WTC11 (cell line): ENCODE measurements around the gene FMNL2. TPM values are rescaled to one million over a fixed set of nuclear protein-coding genes. Genes with fewer than 3 reads are reported as not detected.

Experiments used
- ATAC-seq: fragments of 200-7000 bp; cut with Tn5 transposase; 2 replicates; pipeline ENCODE4 v1.10.0; 2021; ENCODE audit warnings: mild to moderate bottlenecking, moderate library complexity
- CTCF ChIA-PET: fragments of 300-600 bp; sonication (Branson Sonifier 250); formaldehyde crosslinking; loops from one replicate; lab custom pipeline; 2021; ENCODE audit warnings: antibody characterized with exemption; lab: Charles Lee
- POLR2A ChIA-PET: fragments of 350-600 bp; sonication (Branson Sonifier 250); formaldehyde crosslinking; loops from one replicate; lab custom pipeline; 2021; ENCODE audit warnings: antibody characterized with exemption; lab: Charles Lee
- DNase-seq: peaks from one replicate; pipeline ENCODE4 v3.0.0; 2021; ENCODE audit warnings: low spot score
- H3K27ac Mint-ChIP-seq: 2 replicates; pipeline ENCODE4 v1.8.0; 2021; ENCODE audit warnings: mixed read lengths
- H3K27me3 Mint-ChIP-seq: 2 replicates; pipeline ENCODE4 v1.8.0; 2021; ENCODE audit warnings: low read depth, mild to moderate bottlenecking, moderate library complexity, mixed read lengths
- H3K36me3 Mint-ChIP-seq: 2 replicates; pipeline ENCODE4 v1.8.0; 2021; ENCODE audit warnings: mixed read lengths
- H3K4me1 Mint-ChIP-seq: 2 replicates; pipeline ENCODE4 v1.8.0; 2022; ENCODE audit warnings: mixed read lengths
- H3K4me3 Mint-ChIP-seq: 2 replicates; pipeline ENCODE4 v1.8.0; 2021; ENCODE audit warnings: mild to moderate bottlenecking, moderate library complexity, mixed read lengths
- H3K9me3 Mint-ChIP-seq: 2 replicates; pipeline ENCODE4 v1.8.0; 2021; ENCODE audit warnings: mixed read lengths
- ATF3 ChIP-seq: sonication (generic); formaldehyde crosslinking; conservative IDR thresholded peaks from 2 replicates; pipeline ENCODE4 v1.8.1; 2022; ENCODE audit warnings: mild to moderate bottlenecking, missing genetic modification reagents
- E2F4 ChIP-seq: sonication (generic); formaldehyde crosslinking; IDR thresholded peaks from 2 replicates; pipeline ENCODE4 v1.8.1; 2022; ENCODE audit warnings: low read depth, mild to moderate bottlenecking, moderate library complexity, missing genetic modification reagents, borderline replicate concordance
- NFATC4 ChIP-seq: fragments of 250-450 bp; sonication (Bioruptor Pico); IDR thresholded peaks from 2 replicates; pipeline ENCODE4 v1.9.0; 2021; ENCODE audit warnings: mild to moderate bottlenecking
- PRDM15 ChIP-seq: sonication (generic); formaldehyde crosslinking; IDR thresholded peaks from 2 replicates; pipeline ENCODE4 v1.8.0; 2022; ENCODE audit warnings: missing genetic modification reagents
- PRRX2 ChIP-seq: fragments of 250-450 bp; sonication (Bioruptor Pico); IDR thresholded peaks from 2 replicates; pipeline ENCODE4 v1.8.0; 2021; ENCODE audit warnings: mild to moderate bottlenecking
- SMAD3 ChIP-seq: sonication (generic); formaldehyde crosslinking; IDR thresholded peaks from 2 replicates; pipeline ENCODE4 v1.8.0; 2022; ENCODE audit warnings: missing genetic modification reagents, mild to moderate bottlenecking, borderline replicate concordance
- SOX15 ChIP-seq: fragments of 250-450 bp; sonication (Bioruptor Pico); IDR thresholded peaks from 2 replicates; pipeline ENCODE4 v1.9.0; 2021; ENCODE audit warnings: mild to moderate bottlenecking
- SP1 ChIP-seq: sonication (generic); formaldehyde crosslinking; conservative IDR thresholded peaks from 2 replicates; pipeline ENCODE4 v1.8.1; 2022; ENCODE audit warnings: missing genetic modification reagents
- ZNF263 ChIP-seq: sonication (generic); formaldehyde crosslinking; IDR thresholded peaks from 2 replicates; pipeline ENCODE4 v1.8.1; 2022; ENCODE audit warnings: low read depth, mild to moderate bottlenecking, moderate library complexity, missing genetic modification reagents
- ZNF281 ChIP-seq: sonication (generic); formaldehyde crosslinking; IDR thresholded peaks from 2 replicates; pipeline ENCODE4 v1.8.0; 2023; ENCODE audit warnings: mild to moderate bottlenecking, missing genetic modification reagents
- total RNA-seq: library from RNA; stranded (reverse); gene quantifications from 3 replicates; pipeline ENCODE4 v1.2.3, GENCODE V29; 2021
- TF ChIP-seq, protein P1 (sequence below): sonication (generic); formaldehyde crosslinking; IDR thresholded peaks from 2 replicates; pipeline ENCODE4 v1.8.1; 2023; ENCODE audit warnings: mild to moderate bottlenecking, missing genetic modification reagents, moderate library complexity
- TF ChIP-seq, protein P2 (sequence below): fragments of 250-450 bp; sonication (Bioruptor Pico); IDR thresholded peaks from 2 replicates; pipeline ENCODE4 v2.1.2; 2022; ENCODE audit warnings: mild to moderate bottlenecking, moderate library complexity
- TF ChIP-seq, protein P3 (sequence below): sonication (generic); formaldehyde crosslinking; IDR thresholded peaks from 2 replicates; pipeline ENCODE4 v1.8.0; 2022; ENCODE audit warnings: mild to moderate bottlenecking, missing genetic modification reagents

Gene FMNL2
- total RNA-seq, 1 experiment from 2014 or later = 43.0 TPM

DNA sequence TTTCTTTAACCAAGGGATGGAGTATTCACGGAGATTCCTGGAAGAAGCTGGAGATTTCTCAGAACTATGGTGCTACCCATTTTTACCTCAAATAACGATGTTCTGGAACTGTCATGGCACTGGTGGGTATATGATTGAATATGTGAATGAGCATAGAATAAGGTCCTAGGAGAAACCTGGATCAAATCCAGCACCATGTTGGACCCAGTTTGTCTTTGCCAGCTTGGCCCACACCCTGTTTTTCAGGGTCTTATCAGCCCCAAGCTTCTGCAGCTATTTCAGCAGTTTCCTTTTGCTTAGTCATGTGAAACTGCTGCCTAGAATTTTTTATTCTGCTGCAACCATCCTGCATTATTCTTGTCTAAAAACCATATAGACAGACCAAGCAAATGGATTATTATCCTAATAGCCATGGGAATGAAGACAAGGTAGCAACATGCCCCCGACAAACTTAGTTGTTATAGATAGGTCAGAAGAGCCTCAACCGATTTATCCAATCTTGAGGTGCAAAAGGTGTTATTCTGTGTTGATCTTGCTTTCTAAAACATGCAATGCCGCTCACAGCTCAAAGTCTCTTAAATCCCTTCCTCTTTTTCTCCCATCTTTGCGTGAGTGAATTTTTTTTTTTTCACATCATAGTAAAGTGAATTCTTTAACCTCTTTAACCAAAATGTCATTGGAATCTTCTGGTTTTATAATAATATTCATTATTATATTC lies 248.7 kb downstream of the FMNL2 start (continued):
- TF ChIP-seq, protein P1, sequence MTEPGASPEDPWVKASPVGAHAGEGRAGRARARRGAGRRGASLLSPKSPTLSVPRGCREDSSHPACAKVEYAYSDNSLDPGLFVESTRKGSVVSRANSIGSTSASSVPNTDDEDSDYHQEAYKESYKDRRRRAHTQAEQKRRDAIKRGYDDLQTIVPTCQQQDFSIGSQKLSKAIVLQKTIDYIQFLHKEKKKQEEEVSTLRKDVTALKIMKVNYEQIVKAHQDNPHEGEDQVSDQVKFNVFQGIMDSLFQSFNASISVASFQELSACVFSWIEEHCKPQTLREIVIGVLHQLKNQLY (CRISPR knock-in tag) = no peak
- TF ChIP-seq PRDM15 (CRISPR knock-in tag) (no peak), SMAD3 (CRISPR knock-in tag) (no peak), PRRX2 (CRISPR knock-in tag) (no peak), E2F4 (CRISPR knock-in tag) (no peak), NFATC4 (CRISPR knock-in tag) (no peak)
- TF ChIP-seq, protein P2, sequence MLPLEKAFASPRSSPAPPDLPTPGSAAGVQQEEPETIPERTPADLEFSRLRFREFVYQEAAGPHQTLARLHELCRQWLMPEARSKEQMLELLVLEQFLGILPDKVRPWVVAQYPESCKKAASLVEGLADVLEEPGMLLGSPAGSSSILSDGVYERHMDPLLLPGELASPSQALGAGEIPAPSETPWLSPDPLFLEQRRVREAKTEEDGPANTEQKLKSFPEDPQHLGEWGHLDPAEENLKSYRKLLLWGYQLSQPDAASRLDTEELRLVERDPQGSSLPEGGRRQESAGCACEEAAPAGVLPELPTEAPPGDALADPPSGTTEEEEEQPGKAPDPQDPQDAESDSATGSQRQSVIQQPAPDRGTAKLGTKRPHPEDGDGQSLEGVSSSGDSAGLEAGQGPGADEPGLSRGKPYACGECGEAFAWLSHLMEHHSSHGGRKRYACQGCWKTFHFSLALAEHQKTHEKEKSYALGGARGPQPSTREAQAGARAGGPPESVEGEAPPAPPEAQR (CRISPR knock-in tag) = no peak
- TF ChIP-seq, all 79 proteins: peak for 0

DNA sequence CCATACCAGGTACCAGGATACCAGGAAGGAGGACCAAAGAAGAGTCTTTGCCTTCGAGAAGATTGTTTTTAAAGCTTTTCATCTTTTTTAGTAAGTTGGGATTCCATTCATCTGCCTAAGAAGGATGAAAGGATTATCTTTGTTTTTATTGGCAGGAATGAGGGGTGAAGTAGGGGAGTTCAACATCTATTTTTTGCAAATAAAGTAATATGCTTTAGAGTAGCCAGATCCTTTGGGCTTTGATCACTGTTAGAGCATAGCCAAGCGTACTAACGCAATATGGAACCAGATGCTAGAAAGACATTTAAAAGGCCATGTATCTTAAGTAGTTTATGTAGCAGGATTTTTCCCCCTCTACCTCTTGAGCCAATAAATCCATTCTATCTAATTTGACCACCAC lies 249.3 kb downstream of the FMNL2 start:
- Mint-ChIP-seq H3K4me1 (no peaks in the 10 kb centered on the region), H3K4me3 (no peak overlapping the region), H3K27ac (no peak overlapping the region), H3K27me3 (no peaks in the 10 kb centered on the region), H3K36me3 (peaks cover 8% of the 10 kb centered on the region), H3K9me3 (no peaks in the 10 kb centered on the region)
- ATAC-seq = no peak
- TF ChIP-seq ATF3 (CRISPR knock-in tag) (no peak), SP1 (CRISPR knock-in tag) (no peak)
- DNase-seq = no peak
- ChIA-PET POLR2A (no interaction called here), CTCF (no interaction called here)

DNA sequence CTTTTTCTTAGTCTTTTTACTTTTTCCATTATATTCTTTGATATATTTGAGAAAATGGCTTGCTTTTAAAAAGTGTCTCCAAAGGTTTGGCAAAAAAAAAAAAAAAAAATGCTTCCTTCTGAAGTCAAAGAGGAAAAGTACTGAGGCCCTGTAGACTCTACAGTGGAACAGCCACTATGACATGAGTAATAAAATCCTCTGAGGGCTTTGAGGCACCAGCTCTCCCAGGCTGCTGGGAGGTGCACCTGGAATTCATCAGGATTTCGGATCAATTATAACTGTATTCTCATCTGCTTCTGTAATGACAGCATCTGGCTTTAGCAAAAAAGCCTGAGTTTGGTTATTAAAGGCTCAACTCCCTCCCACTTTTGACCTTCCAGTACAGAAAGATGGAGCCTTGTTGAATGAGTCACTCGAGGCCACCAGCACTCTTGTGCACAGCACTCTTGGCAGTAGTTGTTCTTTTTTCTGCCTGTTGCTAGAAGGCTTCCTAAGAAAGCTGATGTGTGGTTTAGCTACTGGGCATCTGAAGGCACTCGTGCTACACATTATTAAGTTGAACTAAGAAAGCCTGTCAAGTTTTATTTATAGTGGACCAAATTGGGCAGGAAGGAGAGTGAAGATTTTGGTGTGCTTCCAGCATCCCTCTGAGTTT lies 251.0 kb downstream of the FMNL2 start:
- TF ChIP-seq, protein P3, sequence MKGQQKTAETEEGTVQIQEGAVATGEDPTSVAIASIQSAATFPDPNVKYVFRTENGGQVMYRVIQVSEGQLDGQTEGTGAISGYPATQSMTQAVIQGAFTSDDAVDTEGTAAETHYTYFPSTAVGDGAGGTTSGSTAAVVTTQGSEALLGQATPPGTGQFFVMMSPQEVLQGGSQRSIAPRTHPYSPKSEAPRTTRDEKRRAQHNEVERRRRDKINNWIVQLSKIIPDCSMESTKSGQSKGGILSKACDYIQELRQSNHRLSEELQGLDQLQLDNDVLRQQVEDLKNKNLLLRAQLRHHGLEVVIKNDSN (CRISPR knock-in tag) = no peak
- TF ChIP-seq SOX15 (CRISPR knock-in tag) (no peak), ZNF281 (CRISPR knock-in tag) (no peak), ZNF263 (CRISPR knock-in tag) (no peak)
- DNase-seq (no peak), ATAC-seq (no peak)
- no peak overlapping the region for H3K4me3 Mint-ChIP-seq
- no peaks in the 10 kb centered on the region for H3K9me3 Mint-ChIP-seq
- H3K27me3 Mint-ChIP-seq = no peaks in the 10 kb centered on the region
- peaks cover 8% of the 10 kb centered on the region for H3K36me3 Mint-ChIP-seq
- H3K4me1 Mint-ChIP-seq = no peaks in the 10 kb centered on the region
- ChIA-PET CTCF (no interaction called here), POLR2A (no interaction called here)
- H3K27ac Mint-ChIP-seq = no peak overlapping the region
